Bronchial epithelial cell (primary cell): ENCODE data around the gene ORAI3. TPM values are rescaled to one million over a fixed set of nuclear protein-coding genes. Genes with fewer than 3 reads are reported as not detected.

Experiments used
- DNase-seq: peaks from one replicate; pipeline ENCODE4 v3.0.0-alpha.2; 2010; ENCODE audit warnings: low read depth
- FAIRE-seq: peaks from 2 replicates; lab custom pipeline; 2011; peaks lifted over from hg19 to GRCh38; lab: Jason Lieb, UNC
- H3K27me3 ChIP-seq: 2 replicates; pipeline ENCODE4 v1.5.1; 2011; ENCODE audit warnings: low read length; ENCODE audit not compliant: control insufficient read depth, insufficient read depth
- H3K36me3 ChIP-seq: 2 replicates; pipeline ENCODE4 v1.5.1; 2011; ENCODE audit warnings: low read length; ENCODE audit not compliant: control insufficient read depth, insufficient read depth
- H3K4me3 ChIP-seq: 2 replicates; pipeline ENCODE4 v1.5.1; 2011; ENCODE audit warnings: mild to moderate bottlenecking, low read depth, low read length, control low read depth
- total RNA-seq: library from RNA; depleted of rRNA; stranded (reverse); fragments of >200 nt; gene quantifications from 2 replicates; pipeline ENCODE4 v1.2.1, GENCODE V29; 2014
- TF ChIP-seq, protein P1 (sequence below): IDR thresholded peaks from 2 replicates; pipeline ENCODE4 v1.5.1; 2011; ENCODE audit warnings: mild to moderate bottlenecking, moderate library complexity, low read length, control low read depth, inconsistent platforms; ENCODE audit not compliant: insufficient read depth, severe bottlenecking

The ORAI3 gene
- total RNA-seq, 1 donor from 2014 or later, result 16.6 TPM

DNA sequence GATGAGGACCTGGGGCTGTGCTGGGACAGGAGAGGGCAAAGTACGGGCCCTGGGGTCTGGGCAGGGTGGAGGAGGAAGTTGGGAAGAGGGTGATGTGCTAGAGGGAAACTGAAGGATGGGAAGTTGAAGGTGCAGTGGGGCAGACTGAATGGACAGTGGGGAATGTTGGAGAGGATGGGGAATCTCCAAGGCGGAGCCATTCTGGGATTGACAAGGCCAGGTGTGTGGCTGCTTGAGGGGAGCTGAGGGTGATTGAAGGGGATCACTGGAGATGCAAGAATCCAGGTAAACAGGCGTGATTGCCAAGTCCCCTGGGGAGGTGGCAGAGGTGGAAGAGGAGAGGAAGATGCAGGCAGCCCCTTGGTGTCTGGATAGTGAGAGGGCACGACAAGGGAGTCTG lies 27.6 kb downstream of the ORAI3 start:
- Histone ChIP-seq H3K36me3 (peaks cover 30% of the 10 kb centered on the region), H3K27me3 (no peaks in the 10 kb centered on the region), H3K4me3 (no peak overlapping the region)
- no peak for FAIRE-seq
- TF ChIP-seq, protein P1, sequence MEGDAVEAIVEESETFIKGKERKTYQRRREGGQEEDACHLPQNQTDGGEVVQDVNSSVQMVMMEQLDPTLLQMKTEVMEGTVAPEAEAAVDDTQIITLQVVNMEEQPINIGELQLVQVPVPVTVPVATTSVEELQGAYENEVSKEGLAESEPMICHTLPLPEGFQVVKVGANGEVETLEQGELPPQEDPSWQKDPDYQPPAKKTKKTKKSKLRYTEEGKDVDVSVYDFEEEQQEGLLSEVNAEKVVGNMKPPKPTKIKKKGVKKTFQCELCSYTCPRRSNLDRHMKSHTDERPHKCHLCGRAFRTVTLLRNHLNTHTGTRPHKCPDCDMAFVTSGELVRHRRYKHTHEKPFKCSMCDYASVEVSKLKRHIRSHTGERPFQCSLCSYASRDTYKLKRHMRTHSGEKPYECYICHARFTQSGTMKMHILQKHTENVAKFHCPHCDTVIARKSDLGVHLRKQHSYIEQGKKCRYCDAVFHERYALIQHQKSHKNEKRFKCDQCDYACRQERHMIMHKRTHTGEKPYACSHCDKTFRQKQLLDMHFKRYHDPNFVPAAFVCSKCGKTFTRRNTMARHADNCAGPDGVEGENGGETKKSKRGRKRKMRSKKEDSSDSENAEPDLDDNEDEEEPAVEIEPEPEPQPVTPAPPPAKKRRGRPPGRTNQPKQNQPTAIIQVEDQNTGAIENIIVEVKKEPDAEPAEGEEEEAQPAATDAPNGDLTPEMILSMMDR, result no peak
- DNase-seq, result no peak

DNA sequence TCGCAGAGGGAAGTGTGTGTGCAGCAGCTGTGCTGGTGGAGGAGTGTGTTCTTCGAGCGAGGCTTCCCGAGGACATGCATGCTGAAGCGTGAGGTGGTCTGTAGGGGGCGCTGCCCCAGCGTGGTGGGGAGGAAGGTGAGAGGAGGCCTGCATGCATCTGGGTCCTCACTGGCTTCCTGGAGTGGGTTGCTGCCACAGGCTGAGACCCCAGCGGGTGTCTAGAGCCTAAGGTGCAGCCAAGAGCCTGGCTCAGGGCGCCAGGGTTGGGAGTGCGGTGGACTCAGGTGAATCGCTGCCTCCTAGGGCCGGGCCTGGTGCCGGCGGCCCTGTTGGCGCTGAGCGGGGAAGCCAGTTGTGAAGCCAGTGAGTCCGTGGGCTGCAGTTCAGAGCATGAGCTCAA lies 28.6 kb downstream of the ORAI3 start:
- Histone ChIP-seq H3K27me3 (no peaks in the 10 kb centered on the region), H3K36me3 (peaks cover 33% of the 10 kb centered on the region), H3K4me3 (no peak overlapping the region)
- TF ChIP-seq, protein P1, result peak; percentile 26
- FAIRE-seq, result no peak
- no peak for DNase-seq

DNA sequence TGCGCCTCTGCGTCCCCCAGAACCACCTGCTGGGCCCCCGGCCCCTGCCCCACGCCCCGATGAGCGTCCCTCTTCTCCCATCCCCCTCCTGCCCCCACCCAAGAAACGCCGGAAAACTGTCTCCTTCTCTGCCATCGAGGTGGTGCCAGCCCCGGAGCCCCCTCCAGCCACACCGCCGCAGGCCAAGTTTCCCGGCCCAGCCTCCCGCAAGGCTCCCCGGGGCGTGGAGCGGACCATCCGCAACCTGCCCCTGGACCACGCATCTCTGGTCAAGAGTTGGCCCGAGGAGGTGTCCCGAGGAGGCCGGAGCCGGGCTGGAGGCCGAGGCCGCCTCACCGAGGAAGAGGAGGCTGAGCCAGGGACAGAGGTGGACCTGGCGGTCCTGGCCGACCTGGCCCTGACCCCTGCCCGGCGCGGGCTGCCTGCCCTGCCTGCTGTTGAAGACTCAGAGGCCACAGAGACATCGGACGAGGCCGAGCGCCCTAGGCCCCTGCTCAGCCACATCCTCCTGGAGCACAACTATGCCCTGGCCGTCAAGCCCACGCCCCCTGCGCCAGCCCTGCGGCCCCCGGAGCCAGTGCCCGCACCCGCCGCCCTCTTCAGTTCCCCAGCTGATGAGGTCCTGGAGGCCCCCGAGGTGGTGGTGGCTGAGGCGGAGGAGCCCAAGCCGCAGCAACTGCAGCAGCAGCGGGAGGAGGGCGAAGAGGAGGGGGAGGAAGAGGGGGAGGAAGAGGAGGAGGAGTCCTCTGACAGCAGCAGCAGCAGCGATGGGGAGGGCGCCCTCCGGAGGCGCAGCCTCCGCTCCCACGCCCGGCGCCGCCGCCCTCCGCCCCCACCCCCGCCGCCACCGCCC lies 30.5 kb downstream of the ORAI3 start:
- Histone ChIP-seq H3K4me3 (no peak overlapping the region), H3K27me3 (no peaks in the 10 kb centered on the region), H3K36me3 (peaks cover 32% of the 10 kb centered on the region)
- DNase-seq (no peak), FAIRE-seq (no peak)
- TF ChIP-seq, protein P1, result no peak

DNA sequence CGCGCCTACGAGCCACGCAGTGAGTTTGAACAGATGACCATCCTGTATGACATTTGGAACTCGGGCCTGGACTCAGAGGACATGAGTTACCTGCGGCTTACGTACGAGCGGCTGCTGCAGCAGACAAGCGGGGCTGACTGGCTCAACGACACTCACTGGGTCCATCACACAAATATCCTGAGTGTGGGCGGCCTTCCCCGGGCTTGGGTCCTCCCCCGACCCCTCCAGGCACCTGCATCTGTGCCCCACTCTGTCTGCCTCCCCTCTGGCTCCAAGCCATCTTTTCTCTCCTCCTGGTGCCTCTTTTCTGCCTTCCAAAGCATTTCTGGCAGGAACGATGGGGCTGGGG lies 31.1 kb downstream of the ORAI3 start:
- no peaks in the 10 kb centered on the region for H3K27me3 ChIP-seq
- TF ChIP-seq, protein P1, result no peak
- FAIRE-seq (no peak), DNase-seq (no peak)
- no peak overlapping the region for H3K4me3 ChIP-seq
- peaks cover 35% of the 10 kb centered on the region for H3K36me3 ChIP-seq

DNA sequence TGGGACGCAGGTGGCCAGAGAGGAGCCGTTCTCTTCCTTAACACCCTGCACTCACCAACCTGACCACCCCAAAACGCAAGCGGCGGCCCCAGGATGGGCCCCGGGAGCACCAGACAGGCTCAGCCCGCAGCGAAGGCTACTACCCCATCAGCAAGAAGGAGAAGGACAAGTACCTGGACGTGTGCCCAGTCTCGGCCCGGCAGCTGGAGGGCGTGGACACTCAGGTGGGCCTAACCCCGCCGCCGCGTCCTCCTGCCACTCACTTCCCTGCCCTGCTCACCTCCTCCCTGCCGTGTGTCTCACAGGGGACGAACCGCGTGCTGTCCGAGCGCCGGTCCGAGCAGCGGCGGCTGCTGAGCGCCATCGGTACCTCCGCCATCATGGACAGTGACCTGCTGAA lies 31.6 kb downstream of the ORAI3 start:
- no peak for FAIRE-seq
- Histone ChIP-seq H3K27me3 (no peaks in the 10 kb centered on the region), H3K4me3 (no peak overlapping the region), H3K36me3 (peaks cover 35% of the 10 kb centered on the region)
- DNase-seq, result no peak
- TF ChIP-seq, protein P1, result no peak

DNA sequence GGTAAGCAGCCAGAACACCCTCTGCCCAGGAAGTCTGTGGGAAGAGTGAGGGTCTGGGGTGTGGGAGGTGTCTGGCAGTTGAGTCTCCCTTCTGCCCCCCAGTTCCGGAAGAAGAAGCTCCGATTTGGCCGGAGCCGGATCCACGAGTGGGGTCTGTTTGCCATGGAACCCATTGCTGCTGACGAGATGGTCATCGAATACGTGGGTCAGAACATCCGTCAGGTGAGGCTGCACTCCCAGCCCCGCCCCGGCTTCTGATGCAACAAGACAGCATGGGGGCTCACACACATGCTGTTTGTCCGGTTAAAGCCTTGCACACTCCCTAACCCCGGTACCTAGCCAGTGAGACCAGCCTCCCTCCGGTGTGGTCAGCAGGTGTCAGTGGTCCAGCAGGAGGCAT lies 32.1 kb downstream of the ORAI3 start:
- no peak for FAIRE-seq
- TF ChIP-seq, protein P1, result no peak
- DNase-seq, result no peak
- Histone ChIP-seq H3K4me3 (no peak overlapping the region), H3K27me3 (no peaks in the 10 kb centered on the region), H3K36me3 (peaks cover 30% of the 10 kb centered on the region)
